ENCODE measurements around the gene EPHB2.

Gene EPHB2

DNA sequence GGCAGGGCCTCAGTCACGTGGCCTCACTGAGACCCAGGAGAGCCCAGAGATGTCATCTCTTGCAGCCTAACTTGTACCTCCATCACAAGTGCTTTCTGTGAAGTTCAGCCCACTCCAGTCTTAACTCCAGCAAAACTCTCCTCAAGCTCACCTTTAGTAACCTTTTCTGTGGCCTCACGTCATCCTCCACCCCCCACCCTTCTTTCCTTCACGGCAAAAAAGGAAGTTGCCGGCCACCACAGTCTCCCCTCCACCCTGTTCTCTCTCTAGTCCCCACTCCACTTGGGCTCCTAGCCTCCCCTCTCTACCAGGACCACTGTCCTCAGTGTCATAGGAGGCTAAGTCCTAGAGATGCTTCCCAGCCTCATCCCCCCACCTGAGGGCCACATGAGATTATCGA is 155.1 kb downstream of the EPHB2 start:
- no peak for DNase-seq

- DNase-seq: no peak
Measured at GRCh38 chr1:22866868-22867267, 156.2 kb downstream of the EPHB2 start.

GRCh38 chr1:22868331-22868730 is 157.7 kb downstream of the EPHB2 start:
- DNase-seq: no peak

- no peak for DNase-seq
Measured at GRCh38 chr1:22869325-22869724, 158.7 kb downstream of the EPHB2 start.

DNA sequence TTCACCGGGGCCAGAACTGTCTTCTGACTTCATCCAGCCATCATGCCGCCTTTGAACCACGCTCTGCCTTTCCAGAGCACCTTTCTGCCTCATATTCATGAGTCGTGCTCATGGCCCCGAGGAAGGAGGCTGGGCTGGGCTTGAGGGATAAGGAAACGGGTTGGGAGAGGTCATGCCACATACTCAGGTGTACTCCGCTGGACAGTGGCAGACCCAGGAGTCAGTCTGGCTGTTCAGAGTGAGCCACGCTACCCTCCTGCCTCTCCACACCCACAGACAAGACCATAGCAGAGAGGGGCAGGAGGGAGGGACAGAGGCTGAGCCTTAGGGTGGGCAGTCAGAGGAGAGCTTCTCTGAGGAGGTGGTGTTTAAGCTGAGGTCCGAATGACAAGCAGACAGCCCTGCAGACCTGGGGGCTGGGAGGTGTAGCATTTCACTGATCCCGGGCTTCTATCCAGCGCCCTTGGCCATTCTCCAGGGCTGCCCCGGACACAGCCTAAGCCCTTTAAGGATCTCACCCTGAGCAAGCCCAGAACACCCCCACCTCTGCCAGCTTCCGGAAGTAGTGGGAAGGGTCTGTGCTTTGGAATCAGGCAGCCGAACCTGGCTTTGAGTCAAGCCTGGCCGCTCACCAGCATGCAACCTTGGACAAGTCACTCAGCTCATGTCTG is 159.7 kb downstream of the EPHB2 start:
- DNase-seq: no peak

DNA sequence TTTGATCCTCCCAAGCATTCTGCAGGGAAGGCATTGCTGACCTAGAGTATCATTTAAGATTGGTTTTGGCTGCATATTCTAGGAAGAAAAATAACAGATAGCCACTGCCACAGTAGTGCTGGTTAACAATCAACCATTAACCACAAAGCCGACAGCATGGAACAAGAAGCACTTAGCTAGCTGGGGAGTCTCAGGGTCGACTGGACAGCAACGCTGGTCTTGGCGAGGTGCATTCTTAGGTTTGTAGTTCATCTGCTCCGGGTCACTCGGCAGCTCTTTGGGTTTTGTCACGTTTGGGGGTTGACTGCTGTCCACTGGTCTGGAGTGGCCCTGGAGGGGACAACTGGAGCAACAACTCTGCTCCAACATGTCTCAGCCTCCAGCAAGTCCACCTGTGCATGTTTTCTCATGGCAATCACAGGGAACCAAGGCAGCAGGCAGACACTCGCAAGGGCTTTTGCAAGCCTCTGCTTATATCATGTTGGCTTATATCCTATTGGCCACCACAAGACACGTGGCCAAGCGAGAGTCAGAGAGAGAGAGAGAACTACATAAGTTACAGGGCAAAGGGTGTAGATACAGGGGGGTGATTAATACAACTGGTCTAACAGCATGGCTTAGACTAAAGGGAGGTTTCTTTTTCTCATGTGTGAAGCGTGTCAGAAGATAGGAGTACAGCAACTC is 162.5 kb downstream of the EPHB2 start:
- DNase-seq: no peak

DNA sequence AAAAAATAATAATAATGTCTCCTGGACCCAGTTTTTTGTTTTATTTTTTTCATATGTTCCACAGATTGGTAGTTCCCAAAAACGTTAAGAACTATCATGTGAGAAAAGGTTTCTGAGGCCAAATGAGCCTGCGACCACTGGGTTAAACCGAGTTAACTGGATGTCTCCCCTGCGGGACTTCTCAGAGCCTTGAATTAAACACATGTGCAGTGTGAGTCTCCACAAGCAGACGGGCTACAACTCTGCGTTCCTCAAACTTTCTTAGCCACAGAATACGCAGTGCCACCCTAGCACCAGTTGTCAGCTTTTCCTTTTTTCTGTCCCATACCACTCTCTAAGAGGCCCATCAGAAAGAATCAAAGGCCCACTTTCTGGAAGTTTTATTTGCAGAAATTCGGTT is 164.1 kb downstream of the EPHB2 start:
- DNase-seq: no peak

GRCh38 chr1:22875241-22875640 is 164.6 kb downstream of the EPHB2 start:
- DNase-seq: no peak

DNA sequence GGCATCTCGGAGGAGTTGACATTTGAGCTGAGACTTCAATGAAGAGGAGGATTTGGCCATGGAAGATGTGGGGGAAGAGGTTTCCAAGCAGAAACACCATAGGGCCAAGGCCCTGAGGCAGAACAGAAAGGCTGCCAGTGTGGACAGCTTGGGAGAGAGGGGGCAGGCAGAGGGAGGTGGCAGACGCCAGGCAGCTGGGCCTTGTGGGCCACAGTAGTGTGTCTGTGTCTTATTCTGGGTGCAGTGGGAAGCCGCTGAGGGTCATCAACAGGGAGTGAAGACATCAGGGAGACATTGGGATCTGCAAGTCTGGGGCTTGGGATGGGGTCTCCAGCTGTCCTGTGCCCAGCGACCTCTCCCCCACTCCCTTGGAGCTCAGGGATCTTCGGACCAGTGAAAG is 165.2 kb downstream of the EPHB2 start:
- DNase-seq: no peak

GRCh38 chr1:22876359-22877111 is 165.9 kb downstream of the EPHB2 start:
- DNase-seq: no peak

DNA sequence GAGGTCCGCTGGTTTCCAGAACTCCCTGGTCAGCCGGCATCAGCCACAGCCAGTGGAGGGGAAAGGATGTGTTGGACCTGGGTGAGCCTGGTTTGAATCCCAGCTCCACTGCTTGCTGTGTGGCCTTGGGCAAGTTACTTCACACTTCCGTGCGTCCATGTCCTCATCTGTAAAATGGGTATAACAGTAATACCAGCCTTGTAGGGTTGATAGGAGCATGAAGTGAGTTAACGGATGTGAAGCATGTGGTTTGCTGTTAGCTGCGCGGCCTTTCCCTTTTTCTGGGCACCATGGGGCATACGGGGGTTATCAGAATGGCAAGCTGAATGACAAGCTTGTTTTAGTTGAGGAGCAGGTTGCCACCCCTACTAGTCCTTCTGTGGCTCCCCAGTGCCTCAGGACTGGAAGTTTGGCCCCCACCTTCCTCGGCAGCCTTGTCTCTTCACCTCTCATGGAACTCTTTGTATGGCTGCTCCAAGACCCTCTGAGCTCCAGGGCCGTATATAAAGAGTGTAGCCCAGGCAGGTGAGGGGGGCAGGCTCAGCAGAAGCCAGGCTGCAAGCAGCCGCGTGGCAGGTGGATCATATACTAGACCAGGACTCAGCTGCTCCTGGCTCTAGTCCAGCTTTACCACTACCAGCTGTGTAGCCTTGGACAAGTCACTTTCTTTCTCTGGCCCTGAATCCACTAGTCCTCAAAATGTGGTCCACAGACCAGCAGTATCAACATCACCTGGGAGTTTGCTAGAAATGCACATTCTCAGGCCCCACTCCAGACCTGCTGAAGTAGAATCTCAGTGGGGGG is 166.7 kb downstream of the EPHB2 start:
- no peak for DNase-seq

DNA sequence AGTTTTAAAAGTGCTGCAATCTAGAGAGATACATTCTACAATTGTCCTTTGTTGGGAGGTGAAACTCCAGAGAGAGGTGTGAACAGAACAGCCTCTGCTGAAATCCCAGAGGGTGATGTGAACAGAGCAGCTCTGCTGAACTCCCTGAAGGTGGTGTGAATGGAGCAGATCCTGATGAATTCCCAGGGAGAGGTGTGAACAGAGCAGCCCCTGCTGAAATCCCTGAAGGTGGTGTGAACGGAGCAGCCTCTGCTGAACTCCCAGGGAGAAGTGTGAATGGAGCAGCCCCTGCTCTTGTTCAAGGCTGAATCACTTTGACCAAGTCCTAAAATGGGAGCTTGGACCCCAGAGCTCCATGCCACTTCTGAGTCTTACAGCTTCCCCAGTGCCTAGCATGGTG is 167.3 kb downstream of the EPHB2 start:
- DNase-seq: no peak

DNA sequence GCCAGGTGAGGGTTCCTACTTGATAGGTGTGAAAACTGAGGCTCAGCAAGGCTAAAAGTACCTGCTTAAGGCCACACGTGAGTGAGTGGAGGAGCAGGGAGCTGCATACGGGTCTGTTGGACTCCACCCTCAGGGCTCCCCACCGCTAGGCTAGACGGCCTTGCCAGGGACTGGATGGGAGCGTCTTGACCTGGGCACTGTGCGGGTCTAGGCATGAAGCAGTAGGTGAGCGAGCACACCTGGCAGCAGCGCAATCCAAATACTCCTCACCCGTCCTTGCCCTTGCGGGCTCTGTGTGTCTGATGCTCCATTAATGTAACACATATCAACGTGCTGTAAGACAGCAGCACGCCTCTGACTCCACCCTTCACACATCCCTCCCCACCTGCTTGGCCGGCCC is 168.0 kb downstream of the EPHB2 start:
- DNase-seq: no peak

- DNase-seq: no peak
Measured at GRCh38 chr1:22879445-22879844, 168.8 kb downstream of the EPHB2 start.

DNA sequence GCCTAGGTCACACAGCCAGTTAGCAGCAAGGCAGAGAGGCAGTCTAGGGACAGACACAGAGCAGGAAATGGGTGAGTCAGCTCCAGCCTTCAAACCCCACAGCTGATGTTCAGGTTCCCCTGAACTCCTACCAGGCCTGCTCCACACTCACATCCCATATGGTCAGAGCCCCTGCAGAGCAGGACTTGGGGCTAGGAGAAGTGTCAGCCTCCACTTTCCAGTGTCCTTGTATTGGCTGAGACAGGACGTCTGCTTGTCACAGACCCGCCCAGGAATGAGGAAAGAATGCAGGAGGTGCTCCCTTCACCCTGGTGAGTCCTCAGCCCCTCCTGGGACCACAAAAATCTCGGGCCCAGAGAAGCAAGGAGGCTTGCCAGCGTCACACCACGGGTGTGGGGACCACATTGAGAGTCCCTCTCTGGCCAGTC is 169.5 kb downstream of the EPHB2 start:
- DNase-seq: no peak

GRCh38 chr1:22883406-22883805 is 172.8 kb downstream of the EPHB2 start:
- DNase-seq: no peak

DNA sequence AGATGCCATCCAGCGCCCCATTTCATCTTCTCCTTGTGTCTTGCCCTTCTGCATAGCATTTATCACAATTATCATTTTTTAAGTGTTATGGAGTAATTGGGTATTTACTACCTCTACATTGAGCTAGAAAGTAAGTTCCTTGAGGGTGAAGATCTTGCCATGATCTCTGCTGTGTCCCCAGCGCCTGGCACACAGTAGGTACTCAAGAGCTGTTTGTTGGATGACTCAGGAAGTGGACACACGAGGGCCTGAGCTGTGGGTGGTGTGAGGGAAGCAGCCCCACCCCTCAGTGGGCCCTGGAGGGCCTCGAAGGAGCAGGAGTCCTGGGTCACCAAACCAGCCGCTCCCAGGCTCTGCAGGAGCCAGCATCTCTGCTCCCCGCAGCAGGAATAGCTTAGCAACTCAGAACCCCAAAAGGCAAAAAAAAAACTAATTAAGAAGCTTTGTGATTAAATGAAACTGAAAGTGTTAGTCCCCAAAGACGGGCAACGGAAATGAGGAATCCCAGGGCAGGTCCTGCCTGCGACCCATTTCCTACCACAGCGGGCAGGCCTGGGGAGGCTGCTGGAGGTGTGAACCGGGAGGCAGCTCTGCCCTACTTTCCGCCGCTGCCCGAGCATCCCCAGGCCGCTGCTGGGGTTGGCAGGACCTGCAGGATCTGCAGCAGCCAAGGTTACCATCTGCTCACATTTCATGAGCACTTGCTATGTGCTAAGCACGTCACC is 174.3 kb downstream of the EPHB2 start:
- DNase-seq: no peak

DNA sequence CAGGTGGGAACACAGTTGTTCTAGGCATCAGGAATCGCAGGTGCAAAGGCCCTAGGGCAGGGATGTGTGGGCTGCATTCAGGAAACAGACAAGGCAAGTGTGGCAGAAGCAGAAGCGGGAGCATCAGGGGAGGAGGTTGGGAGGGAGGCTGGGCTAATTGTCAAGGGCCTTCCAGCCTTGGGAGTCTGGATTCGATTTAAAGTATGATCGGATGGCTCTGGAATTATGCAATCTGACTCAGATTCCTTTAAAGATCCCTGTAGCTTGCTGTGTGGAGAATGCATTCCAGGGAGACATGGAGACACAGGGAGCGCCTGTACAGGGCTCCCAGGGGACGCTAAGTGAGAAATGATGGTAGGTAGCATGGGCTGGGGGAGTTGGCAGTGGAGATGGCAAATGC is 175.6 kb downstream of the EPHB2 start:
- no peak for DNase-seq

GRCh38 chr1:22887491-22887890 is 176.9 kb downstream of the EPHB2 start:
- no peak for DNase-seq

GRCh38 chr1:22888320-22889075 is 177.9 kb downstream of the EPHB2 start:
- no peak for DNase-seq

DNA sequence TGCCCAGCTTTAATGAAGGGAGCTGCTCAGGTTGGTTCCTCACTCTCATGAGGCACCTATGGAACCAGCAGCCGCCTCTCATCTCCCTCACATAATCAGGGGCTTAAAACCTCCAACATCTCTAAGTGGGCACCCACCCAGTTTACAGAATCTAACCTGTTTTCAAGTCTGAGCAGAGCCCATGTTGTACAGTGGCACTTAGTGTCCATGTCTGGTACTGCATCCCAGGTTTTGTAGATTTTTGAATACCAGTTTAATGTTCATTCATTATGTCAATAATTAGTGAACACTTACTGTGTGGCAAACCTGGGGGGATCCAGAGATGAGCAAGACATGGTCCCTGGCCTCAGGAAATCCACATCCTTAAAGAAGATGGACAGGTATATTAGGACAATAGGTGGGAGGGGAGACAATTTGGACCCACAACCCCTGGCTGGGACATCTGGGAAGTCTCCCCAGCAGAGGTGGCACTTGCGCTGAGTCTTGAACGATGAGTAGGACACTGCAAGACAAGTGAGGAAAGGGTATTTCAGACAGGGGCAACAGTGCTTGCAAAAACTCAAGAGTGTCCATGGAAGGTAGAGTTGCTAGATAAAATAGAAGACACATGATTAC is 178.7 kb downstream of the EPHB2 start:
- peak; percentile 37 for DNase-seq

All from NCI-H1694 treated with DMSO at 0.1 percent for 48 hours (cell line).